KBM-7 (cell line): ENCODE data around the gene GJA1.

Experiments
- DNase-seq: peaks from one replicate; pipeline ENCODE4 v3.0.0-alpha.2; 2015
- in situ Hi-C: fragments of 300-500 bp; cut with MboI; formaldehyde crosslinking; loops from 2 replicates; pipeline ENCODE4 v1.14.3; 2020; ENCODE audit warnings: low sequenced_read_pairs, low pct_unique_long_range_greater_than_20kb, mixed read lengths

The GJA1 gene

DNA sequence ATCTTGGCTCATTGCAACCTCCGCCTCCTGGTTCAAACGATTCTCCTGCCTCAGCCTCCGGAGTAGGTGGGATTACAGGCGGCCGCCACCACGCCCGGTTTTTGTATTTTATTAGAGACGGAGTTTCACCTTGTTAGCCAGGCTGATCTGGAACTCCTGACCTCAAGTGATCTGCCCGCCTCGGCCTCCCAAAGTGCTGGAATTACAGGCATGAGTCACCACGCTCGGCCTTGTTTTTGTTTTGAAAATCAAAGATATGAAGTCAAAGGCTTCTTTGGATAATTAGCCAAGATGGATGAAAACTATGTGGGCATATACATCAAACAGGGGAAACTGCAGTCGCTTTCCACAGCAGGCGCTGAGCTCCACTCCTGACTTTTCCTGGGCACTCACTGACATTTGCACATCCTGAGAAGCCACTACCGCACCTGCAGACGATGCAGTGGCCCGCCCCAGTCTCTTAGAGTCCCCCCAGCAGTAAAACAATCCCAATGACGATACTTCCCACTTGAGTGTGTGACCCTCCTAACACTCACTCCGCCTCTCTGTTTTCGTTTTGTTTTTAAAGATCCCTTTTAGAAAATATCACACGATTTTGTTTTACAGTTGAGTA is 44.1 kb downstream of the GJA1 start:
- DNase-seq = no peak
- in situ Hi-C loops = no loop called here

DNA sequence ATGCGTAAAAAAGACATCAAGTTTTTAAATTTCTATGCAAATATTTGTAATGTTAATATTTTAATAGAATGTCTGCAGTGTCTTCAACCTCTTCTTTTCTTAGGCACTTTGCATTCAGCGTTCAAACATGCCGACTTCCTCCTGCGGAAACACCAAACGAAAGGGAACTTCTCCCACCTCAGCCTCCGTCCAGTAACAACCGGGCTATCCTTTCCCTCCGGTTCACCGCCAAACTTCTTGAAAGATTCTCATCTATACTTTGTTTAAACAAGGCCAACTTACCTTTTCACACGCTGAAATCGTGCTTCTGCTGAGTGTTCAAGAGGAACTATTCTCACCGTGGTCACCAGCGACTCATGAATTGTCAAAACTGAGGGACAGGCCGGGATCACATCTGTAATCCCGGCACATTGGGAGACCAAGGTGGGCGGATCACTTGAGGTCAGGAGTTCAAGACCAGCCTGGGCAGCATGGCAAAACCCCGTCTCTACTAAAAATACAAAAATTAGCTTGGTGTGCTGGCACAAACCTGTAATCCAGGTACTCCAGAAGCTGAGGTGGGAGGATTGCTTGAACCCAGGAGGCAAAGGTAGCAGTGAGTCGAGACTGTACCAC is 44.8 kb downstream of the GJA1 start:
- no peak for DNase-seq
- in situ Hi-C loops = no loop called here

DNA sequence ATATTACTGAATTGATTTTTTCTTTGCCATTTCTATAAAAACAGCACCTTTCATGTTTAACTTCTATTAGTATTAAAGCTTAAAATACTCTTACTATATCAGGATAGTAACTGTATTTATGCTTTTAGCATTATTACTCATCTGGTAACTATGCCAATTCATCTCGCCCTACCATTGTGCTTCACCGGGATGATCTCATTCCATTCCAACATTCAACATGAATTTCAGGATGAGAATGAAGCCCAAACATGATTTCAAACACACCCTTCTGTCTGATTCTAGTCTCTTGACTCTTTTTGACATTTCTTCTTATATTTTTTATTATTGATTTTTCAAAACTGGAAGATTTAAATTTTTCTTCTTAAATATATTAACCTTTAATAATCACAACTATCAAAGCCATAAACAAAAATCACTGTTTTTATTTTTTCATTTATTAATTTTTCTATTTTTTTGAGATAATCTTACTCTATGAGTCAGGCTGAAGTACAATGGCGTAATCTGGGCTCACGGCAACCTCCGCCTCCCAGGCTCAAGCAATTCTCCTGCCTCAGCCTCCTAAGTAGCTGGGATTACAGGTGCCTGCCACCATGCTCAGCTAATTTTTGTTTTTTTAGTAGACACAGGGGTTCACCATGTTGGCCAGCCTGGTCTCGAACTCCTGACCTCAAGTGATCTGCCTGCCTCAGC is 46.7 kb downstream of the GJA1 start:
- in situ Hi-C loops = no loop called here
- DNase-seq = no peak

DNA sequence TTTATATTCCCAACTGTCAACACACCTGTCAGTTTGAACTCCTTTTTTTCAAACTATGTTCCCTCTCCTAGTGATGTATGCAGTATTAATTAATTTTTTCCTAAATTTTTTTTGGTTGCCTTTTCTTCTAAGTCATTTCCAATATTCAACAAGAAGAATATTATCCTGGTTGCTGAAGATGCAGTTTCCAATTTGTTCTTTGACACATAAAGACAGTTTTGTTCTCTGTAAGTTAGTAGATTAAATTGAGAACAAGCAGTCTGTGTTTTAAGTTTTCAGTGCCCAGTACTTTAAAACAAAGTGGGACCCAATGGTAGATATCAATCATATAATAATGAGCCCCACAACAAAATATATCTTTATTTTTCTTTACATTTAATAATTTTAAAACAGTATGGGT is 47.3 kb downstream of the GJA1 start:
- in situ Hi-C loops = no loop called here

DNA sequence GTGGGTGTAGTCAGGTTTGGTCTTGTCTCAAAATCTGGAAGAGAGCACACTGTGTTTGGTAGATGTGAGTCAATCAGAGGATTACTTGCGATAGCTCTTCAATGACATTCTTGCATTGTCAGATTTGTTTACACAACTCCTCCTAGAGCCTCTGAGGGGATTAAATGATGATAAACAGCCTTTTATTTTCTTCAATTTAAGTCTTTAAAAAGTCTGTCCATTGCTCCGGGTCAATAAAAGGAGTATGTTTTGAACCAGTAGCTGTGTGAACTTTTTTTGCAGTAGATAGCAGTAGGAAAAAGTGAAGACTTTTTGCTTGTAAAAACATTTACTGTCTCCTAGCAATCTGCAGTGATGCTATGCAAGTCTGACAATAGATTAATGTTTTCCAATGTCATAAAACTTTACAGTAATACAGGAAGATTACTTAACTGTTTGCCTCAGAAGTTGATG is 49.9 kb downstream of the GJA1 start:
- in situ Hi-C loops = no loop called here
- DNase-seq = no peak

More for the DNA sequence above, 47.3 kb downstream of the GJA1 start:
- no peak for DNase-seq

DNA sequence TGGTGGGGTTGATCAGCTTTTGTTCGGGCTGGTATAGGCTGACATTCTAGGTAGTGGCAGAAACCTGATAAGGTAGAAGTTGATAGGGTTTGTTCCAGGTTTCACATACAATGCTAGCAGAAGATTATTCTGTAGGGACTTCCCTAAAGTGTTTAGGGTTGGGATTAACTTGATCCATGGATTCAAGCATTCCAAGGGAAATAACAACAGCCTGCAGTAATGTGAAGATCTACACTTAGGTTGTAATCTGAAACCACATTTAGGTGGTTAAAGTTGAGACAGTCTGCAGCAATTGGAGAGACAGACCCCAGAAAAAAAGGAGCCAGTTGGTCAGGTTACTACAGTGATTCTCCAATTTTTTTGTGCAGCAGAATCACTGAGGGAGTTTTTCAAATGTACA is 56.1 kb downstream of the GJA1 start:
- in situ Hi-C loops = no loop called here
- DNase-seq = no peak

DNA sequence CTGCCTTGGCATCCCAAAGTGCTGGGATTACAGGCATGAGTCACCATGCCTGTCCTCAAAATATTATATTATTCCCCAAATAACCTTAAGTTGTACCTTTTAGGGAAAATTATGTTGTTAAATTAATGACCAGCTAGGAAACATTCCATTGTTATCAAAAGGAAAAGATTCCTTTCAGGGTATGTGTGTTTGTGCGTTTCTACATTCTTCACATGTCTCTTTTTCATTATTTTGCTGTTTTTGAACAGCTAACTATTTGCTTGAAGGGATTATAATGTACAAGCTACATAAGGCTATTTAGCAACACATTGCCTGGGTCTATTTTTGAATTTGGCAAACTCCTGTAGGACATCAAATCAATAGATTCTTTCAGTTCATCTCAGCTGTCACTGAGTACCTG is 57.1 kb downstream of the GJA1 start:
- DNase-seq = no peak
- in situ Hi-C loops = no loop called here

DNA sequence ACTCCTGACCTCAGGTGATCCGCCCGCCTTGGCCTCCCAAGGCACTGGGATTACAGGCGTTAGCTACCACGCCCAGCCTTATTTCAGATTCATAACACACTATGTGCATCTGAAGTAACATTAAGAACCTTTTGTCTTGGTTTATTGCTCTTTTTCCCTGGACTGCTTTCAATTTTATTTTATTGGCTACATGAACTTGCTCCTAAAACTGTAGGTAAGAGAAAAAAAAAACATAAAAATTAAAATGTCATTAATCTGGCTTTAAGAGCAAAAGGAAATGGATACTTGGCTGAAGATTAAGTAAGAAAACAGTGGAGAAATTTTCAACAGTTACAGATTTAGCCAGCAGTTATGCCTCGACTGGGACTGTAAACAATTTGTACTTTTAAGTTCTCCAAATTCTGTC is 62.5 kb downstream of the GJA1 start:
- in situ Hi-C loops = no loop called here
- no peak for DNase-seq

DNA sequence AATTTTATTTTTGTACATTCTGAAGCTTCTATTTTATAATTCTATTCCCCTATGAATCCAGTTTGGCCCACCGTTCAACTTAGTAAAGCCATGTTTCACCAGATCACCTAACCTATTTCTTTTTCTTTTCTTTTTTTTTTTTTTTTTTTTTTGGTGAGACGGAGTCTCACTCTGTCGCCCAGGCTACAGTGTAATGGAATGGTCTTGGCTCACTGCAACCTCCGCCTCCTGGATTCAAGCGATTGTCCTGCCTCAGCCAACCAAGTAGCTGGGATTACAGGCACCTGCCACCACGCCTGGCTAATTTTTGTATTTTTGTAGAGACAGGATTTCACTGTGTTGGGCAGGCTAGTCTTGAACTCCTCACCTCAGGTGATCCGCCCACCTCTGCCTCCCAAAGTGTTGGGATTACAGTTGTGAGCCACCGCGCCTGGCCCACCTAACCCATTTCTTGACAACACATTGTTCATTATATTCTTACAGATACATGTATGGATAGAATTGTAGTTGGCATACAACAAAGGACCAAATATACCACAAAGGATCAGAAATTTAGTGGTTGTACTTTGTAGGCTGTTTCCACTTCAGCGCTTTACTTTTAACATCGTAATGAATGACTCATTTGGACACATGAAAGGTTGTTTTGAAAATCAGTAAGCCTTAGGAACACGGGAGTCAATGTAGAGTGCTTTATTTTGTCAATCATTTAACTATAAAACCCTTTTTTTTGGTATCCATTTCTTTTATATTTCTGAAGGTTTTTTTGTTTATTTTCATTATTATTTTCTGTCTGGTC is 63.2 kb downstream of the GJA1 start:
- in situ Hi-C loops = no loop called here
- no peak for DNase-seq
